Astrocyte (in vitro differentiated cells and primary cell): ENCODE data around the gene ISG15.

Experiments
- CTCF ChIP-seq: IDR thresholded peaks from 2 replicates; pipeline ENCODE4 v1.5.1; 2011; ENCODE audit warnings: low read depth, mild to moderate bottlenecking, inconsistent platforms, low read length, moderate library complexity; ENCODE audit not compliant: insufficient read depth
- EZH2 ChIP-seq: IDR thresholded peaks from 2 replicates; pipeline ENCODE4 v1.6.1; 2012; ENCODE audit warnings: mild to moderate bottlenecking, low read length, inconsistent platforms; ENCODE audit not compliant: insufficient read depth

GRCh38 chr1:1003618-1004419 lies 9.5 kb upstream of the ISG15 start:
- TF ChIP-seq CTCF (no peak), EZH2 (no peak)
